ACC112 (cell line): ENCODE data around the gene C1GALT1C1.
"Not testable (repeated sequence)": the region's sequence is repeated elsewhere in the genome, so short reads cannot be mapped to it uniquely, and the experiment has no call there.

Experiments
- H2AFZ ChIP-seq: fragments of 200-600 bp; sonication (generic); one replicate; pipeline ENCODE4 v1.6.0; 2017; ENCODE audit warnings: antibody characterized with exemption, low read length; ENCODE audit not compliant: unreplicated experiment
- H3K27ac ChIP-seq: fragments of 200-600 bp; sonication (generic); 2 replicates; pipeline ENCODE4 v1.5.1; 2014; ENCODE audit warnings: low read depth, mild to moderate bottlenecking, antibody characterized with exemption, low read length, moderate library complexity
- H3K27me3 ChIP-seq: fragments of 200-600 bp; sonication (generic); 2 replicates; pipeline ENCODE4 v1.6.1; 2014; ENCODE audit warnings: mild to moderate bottlenecking, antibody characterized with exemption, low read length, moderate library complexity, mixed read lengths; ENCODE audit not compliant: insufficient read depth
- H3K36me3 ChIP-seq: fragments of 200-600 bp; sonication (generic); 2 replicates; pipeline ENCODE4 v1.6.1; 2016; ENCODE audit warnings: mild to moderate bottlenecking, antibody characterized with exemption, low read length, moderate library complexity, mixed read lengths; ENCODE audit not compliant: insufficient read depth
- H3K4me1 ChIP-seq: fragments of 200-600 bp; sonication (generic); one replicate; pipeline ENCODE4 v1.6.1; 2016; ENCODE audit warnings: low read length, mixed read lengths; ENCODE audit not compliant: insufficient read depth, unreplicated experiment, control insufficient read depth
- H3K4me3 ChIP-seq: fragments of 200-600 bp; sonication (generic); 2 replicates; pipeline ENCODE4 v1.5.1; 2014; ENCODE audit warnings: mild to moderate bottlenecking, low read depth, low read length
- H3K79me2 ChIP-seq: fragments of 200-600 bp; sonication (generic); one replicate; pipeline ENCODE4 v1.6.0; 2016; ENCODE audit warnings: low read length; ENCODE audit not compliant: control insufficient read depth, unreplicated experiment, insufficient read depth

C1GALT1C1 gene

DNA sequence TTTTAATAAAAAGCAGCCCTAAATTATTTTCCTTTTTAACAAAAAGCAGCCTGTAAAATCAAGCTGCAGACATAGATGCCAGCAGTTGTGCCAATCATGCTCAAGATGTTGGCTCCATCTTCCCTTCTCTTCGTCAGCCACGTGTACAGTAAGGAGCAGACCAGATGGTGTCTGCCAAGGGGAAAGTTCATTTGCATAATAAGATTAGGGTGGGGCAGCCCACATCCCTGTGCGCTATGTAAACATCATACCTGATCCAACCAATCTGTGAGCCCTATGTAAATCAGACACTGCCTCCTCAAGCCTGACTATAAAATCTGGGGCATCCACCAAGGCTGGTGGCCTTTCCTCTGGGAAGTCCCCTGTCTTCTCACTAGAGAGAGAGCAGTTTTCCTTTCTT, 23.1 kb upstream of the C1GALT1C1 start:
- H3K27me3 ChIP-seq = no peaks in the 10 kb centered on the region
- H3K4me1 ChIP-seq = peaks cover 18% of the 10 kb centered on the region
- no peaks in the 10 kb centered on the region for H3K79me2 ChIP-seq
- no peaks in the 10 kb centered on the region for H3K36me3 ChIP-seq
- no peak overlapping the region for H2AFZ ChIP-seq
- H3K4me3 ChIP-seq = no peak overlapping the region
- no peak overlapping the region for H3K27ac ChIP-seq

DNA sequence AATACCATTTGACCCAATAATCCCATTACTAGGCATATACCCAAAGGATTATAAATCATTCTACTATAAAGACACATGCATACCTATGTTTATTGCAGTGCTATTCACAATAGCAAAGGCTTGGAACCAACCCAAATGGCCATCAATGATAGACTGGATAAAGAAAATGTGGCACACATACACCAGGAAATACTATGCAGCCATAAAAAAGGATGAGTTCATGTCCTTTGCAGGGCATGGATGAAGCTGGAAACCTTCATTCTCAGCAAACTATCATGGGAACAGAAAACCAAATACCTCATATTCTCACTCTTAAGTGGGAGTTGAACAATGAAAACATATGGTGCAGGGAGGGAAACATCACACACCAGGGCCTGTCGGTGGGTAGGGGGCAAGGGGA, 22.4 kb upstream of the C1GALT1C1 start:
- not testable (repeated sequence) for H3K79me2 ChIP-seq, H3K4me3 ChIP-seq, H2AFZ ChIP-seq, H3K36me3 ChIP-seq, H3K27ac ChIP-seq, H3K27me3 ChIP-seq
- peaks cover 21% of the 10 kb centered on the region for H3K4me1 ChIP-seq

DNA sequence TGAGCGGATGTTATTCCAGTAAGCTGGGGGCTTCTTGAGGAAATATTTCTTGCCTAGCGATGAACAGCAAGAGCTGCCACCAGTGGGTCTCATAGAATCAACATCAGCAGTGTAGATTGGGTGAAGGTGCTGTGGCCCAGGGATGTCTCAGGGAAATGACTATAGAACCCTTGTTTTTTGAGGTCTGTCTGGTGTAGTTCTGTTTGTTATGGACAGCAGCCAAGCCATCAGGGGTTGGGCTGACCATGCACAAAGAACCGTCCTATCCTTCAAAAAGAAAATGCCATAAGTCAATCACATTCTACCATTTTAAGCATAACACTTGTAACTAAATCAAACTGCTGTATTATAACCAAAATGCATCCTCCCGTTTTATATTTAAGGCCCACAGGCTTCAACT, 17.3 kb upstream of the C1GALT1C1 start:
- Histone ChIP-seq H3K27me3 (no peaks in the 10 kb centered on the region), H3K4me1 (peaks cover 27% of the 10 kb centered on the region), H3K27ac (no peak overlapping the region), H2AFZ (no peak overlapping the region), H3K4me3 (no peak overlapping the region), H3K36me3 (no peaks in the 10 kb centered on the region), H3K79me2 (no peaks in the 10 kb centered on the region)

DNA sequence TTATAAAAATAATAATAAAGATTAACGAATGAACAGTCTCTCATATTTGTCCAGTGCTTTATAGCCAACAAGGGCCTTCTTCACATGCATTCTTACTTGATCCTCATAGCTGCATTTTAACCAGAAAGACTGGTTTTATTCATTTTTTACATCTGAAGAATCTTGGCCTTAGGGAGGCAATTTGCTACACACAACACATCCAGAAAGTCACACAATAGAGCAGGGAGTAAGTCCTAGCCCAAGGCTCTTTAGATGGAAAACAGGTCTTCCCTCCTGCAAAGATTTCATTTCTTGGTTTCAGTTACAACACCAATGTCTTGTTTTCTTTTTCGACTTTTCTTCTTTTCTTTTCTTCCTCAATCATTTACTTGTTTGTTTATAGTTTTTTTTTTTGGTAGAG, 13.0 kb upstream of the C1GALT1C1 start:
- H3K27ac ChIP-seq = no peak overlapping the region
- H3K27me3 ChIP-seq = no peaks in the 10 kb centered on the region
- H3K4me3 ChIP-seq = no peak overlapping the region

DNA sequence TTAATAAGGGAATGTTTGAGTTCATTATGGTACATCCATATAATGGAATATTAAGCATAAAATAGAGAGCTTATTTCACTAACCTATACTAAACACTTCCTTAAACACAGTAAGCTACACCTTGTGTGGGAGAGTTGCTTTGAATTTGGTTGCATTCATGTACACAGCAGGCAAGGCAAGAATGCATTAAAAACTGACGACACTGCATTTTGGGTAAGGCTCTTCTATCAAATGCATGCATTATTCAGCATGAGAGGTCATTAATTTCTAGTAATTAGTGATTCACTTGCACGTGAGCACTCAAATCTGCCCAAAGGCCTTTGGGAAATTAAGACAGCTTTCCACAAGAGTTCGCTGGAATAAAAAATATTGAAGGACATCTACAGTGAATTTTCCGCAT, 8.8 kb upstream of the C1GALT1C1 start:
- Histone ChIP-seq H3K4me3 (no peak overlapping the region), H3K4me1 (no peaks in the 10 kb centered on the region), H3K79me2 (no peaks in the 10 kb centered on the region), H3K27ac (no peak overlapping the region), H3K36me3 (no peaks in the 10 kb centered on the region), H2AFZ (no peak overlapping the region), H3K27me3 (no peaks in the 10 kb centered on the region)

More for the DNA sequence above, 13.0 kb upstream of the C1GALT1C1 start:
- Histone ChIP-seq H2AFZ (no peak overlapping the region), H3K79me2 (no peaks in the 10 kb centered on the region), H3K4me1 (peaks cover 9% of the 10 kb centered on the region), H3K36me3 (no peaks in the 10 kb centered on the region)

DNA sequence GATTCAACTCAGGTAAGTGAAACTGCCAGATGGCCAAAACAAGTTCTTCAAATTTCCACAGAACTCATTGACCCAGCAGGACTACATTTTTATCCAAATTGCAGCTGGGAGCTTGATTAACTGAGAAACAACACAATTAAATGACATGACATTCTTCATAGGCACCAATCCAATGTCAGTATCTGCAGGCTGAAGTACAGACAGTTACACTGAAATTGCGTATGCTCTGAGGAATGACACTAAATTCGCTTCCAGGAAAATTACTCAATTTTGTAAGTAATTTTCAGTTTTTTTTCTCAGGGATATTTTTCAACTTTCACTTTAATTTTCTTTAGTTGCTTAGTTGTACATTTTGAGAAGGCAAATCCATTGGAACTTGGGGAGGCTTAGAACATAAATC, 4.5 kb downstream of the C1GALT1C1 start:
- Histone ChIP-seq H3K27me3 (no peaks in the 10 kb centered on the region), H3K27ac (peak overlapping the region; percentile 60), H3K4me1 (peaks cover 10% of the 10 kb centered on the region), H3K36me3 (no peaks in the 10 kb centered on the region), H2AFZ (no peak overlapping the region), H3K4me3 (peak overlapping the region; percentile 50), H3K79me2 (peaks cover 26% of the 10 kb centered on the region)

DNA sequence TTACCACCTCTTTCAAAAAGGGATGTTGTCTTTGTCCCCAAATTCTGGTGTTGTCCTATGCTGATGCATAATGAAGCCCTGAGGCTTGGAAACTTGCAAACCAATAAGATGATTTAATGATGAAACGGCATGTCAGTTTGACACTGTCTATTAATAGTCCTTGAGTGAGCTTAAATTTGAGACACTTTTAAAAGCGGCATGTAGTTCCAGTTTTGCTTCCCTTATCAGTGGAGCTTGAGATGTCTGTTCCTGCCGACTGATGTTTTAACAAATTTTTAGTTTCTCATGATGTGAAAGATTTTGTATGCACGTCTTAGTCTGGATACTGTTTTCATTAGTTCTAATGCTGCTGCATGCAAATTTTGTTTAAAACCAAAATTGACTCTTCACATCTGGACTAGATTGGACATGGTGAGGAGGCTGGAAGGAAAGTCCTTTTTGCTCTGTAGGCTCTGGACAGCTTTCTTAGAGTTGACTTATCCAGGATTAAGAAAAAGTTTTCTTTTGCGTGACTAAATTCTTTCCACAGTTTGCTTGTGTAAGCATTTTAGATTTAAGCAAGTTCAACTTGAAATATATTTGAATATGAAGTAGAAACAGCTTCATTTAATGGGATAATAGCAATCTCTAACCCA, 11.7 kb downstream of the C1GALT1C1 start:
- Histone ChIP-seq H2AFZ (no peak overlapping the region), H3K27me3 (no peaks in the 10 kb centered on the region), H3K4me1 (peaks cover 9% of the 10 kb centered on the region), H3K79me2 (no peaks in the 10 kb centered on the region), H3K36me3 (peaks cover 4% of the 10 kb centered on the region), H3K4me3 (no peak overlapping the region), H3K27ac (no peak overlapping the region)

DNA sequence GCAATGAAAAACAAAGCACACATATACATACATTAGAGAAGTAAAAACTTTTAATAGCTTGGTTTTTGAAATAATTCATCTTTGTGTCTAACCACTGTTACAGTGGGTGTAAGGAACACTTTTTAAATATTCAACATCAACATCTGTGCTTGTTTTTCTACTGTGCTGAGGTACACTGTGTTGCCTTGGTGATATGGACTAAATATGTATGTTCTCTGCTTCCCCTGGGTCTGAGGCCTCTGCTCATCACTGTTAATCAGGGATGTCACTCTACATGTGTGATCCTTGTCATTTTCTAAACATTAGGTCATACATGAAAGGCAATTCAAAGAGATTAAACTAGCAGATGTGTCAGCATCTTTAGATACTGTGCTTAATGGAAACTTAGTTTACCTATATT, 15.0 kb downstream of the C1GALT1C1 start:
- Histone ChIP-seq H3K27ac (peak overlapping the region; percentile 61), H3K36me3 (peaks cover 11% of the 10 kb centered on the region), H3K27me3 (no peaks in the 10 kb centered on the region), H3K4me1 (peaks cover 9% of the 10 kb centered on the region), H3K79me2 (no peaks in the 10 kb centered on the region), H2AFZ (no peak overlapping the region), H3K4me3 (no peak overlapping the region)

DNA sequence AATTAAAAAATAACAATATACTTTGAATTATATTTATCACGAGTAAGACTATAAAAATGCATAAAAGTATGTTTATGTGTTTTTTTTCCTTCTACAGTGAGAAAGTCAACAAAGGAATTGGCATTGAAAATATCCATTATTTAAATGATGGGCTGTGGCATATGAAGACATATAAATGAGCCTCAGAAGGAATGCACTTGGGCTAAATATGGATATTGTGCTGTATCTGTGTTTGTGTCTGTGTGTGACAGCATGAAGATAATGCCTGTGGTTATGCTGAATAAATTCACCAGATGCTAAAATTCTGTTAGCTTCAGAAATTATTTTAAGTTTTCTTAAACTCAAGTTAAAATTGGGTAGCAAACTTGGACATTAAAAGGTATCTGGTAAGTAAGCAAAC, 17.8 kb downstream of the C1GALT1C1 start:
- H2AFZ ChIP-seq = no peak overlapping the region
- H3K79me2 ChIP-seq = no peaks in the 10 kb centered on the region
- no peaks in the 10 kb centered on the region for H3K27me3 ChIP-seq
- H3K4me3 ChIP-seq = no peak overlapping the region
- no peak overlapping the region for H3K27ac ChIP-seq
- peaks cover 9% of the 10 kb centered on the region for H3K4me1 ChIP-seq
- H3K36me3 ChIP-seq = peaks cover 11% of the 10 kb centered on the region

DNA sequence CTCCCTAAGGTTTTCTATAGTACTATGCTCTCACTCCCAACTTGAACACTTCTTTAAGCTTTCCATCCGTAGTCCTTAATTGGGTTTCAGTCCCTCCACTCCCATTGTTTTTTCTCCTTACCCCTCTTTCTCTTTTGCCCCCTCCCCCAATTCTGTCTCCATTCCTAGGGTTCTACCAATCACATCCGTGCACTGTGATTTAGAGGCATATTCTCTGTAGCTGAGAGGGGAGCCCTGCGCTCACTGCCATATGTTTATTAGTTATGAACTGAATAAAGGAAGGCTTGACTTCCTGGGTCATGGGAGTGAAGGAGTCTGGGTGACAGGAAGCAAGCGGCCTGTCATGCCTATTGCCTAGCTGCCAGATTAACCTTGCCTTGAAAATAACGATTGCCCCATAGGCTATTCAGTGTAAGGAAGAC, 25.5 kb downstream of the C1GALT1C1 start:
- Histone ChIP-seq H3K4me1 (peaks cover 5% of the 10 kb centered on the region), H3K36me3 (no peaks in the 10 kb centered on the region; the same call in 1 of the 2 replicates), H3K79me2 (peaks cover 25% of the 10 kb centered on the region), H3K4me3 (peak overlapping the region; percentile 96), H3K27ac (peak overlapping the region; percentile 96), H3K27me3 (no peaks in the 10 kb centered on the region), H2AFZ (peak overlapping the region; percentile 50)

DNA sequence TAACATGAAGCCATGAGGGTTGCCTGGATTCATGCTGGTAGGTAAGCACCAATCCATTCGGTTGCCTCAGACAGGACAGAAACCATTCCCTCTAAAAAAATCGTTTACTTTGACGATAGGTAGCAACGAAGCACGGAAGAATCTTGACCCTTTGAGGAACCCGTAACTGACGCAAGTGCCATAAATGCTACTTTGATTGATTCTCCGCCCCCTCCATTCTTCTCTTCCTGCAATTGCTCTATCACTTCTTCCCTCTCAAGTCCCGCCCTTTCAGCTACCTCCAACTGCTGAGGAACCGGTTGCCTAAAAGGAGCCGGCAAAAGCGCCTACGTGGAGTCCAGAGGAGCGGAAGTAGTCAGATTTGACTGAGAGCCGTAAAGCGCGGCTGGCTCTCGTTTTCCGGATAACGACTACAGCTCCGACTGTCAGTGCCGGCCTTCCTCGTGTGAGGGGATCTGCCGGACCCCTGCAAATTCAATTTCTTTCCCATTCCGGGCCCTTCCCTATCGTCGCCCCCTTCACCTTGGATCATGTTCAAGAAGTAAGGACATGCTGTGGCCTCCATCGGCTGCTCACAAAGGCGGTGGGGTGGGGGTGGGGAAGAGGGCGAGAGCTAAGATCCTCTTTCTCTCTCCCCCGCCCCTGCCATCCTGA, 26.0 kb downstream of the C1GALT1C1 start, which contains the start of gene MCTS1:
MCTS1 (plus strand) TSS at position 395 of the 654 bp plus-strand sequence; CDS start at position 531, 136 bp downstream.
- Histone ChIP-seq H3K36me3 (no peaks in the 10 kb centered on the region; the same call in 1 of the 2 replicates), H3K27me3 (no peaks in the 10 kb centered on the region), H2AFZ (peak within 1 kb of the TSS; percentile 91), H3K4me1 (peaks cover 5% of the 10 kb centered on the region), H3K27ac (peak within 1 kb of the TSS; percentile 96), H3K79me2 (peaks cover 25% of the 10 kb centered on the region), H3K4me3 (peak within 1 kb of the TSS; percentile 96)
